IPS-NIHi7 (cell line): ENCODE measurements around the gene SYCN.

Experiments
- DNase-seq: peaks from one replicate; pipeline ENCODE4 v3.0.0; 2012; ENCODE audit warnings: mixed read lengths; ENCODE audit errors: extremely low spot score

Gene SYCN

DNA sequence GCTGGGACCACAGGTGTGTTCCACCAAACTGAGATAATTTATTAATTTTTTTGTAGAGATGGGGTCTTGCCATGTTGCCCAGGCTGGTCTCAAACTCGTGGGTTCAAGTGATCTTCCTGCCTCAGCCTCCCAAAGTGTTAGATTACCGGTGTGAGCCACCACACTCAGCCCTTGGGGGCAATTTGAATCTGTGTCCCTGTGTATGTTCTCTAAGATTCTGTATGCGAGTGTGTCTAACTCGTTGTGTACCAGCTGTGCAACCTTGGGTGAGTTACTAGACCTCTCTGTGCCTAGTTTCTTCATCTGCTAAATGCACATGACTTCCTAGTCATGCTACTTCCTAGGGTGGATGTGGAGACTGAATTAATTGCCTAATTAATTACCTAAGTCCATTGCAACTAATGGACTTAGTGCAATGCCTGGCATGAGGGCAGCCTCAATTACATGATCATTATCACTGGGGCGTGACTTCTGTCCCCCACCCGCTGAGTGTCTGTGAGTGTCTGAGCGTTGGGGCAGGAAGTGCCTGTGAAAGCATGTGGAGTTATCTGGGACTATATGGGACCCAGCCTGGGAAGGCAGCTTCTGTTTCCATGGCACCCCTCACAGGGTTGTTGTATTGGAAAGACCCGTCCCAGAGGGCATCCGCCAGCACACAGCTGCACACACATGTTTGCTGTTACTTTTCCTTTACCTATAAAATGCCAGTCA lies 9.1 kb downstream of the SYCN start:
- no peak for DNase-seq

GRCh38 chr19:39193803-39194202 lies 10.3 kb downstream of the SYCN start:
- DNase-seq, result no peak

GRCh38 chr19:39192846-39193245 lies 11.2 kb downstream of the SYCN start:
- DNase-seq, result no peak

DNA sequence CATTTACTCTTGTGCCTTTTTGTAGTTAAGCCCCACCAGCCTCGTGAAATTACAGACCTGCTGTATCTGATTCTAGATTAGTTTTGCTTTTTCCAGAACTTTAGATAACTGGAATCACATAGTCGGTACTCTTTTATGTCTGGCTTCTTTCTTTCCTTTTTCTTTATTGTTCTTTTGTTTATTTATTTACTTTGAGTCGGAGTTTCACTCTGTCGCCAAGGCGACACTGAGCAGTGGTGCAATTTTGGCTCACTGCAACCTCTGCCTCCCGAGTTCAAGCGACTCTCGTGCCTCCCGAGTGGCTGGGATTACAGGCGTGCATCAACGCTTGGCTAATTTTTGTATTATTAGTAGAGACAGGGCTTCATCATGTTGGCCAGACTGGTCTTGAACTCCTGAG lies 13.3 kb downstream of the SYCN start:
- no peak for DNase-seq

GRCh38 chr19:39188960-39189359 lies 15.1 kb downstream of the SYCN start:
- no peak for DNase-seq

DNA sequence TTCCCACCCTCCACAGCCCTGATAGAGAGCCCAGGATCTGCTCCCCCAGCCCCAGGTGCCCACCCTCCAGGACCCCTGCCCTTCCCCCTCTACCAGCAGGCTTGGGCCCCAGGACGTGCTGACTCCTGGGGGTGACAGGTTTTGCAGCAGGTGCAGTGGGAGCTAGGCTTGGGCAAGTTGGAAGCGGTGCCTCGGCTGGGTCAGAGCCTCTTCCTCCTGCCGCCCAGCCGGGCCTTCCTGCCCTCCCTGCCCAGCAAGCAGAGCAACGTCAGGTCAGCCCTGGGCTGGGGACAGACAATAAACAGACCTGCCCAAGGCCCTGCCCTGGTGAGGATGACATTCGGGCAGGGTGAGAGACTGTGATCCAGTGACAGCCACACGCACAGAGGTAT lies 16.5 kb downstream of the SYCN start:
- no peak for DNase-seq

DNA sequence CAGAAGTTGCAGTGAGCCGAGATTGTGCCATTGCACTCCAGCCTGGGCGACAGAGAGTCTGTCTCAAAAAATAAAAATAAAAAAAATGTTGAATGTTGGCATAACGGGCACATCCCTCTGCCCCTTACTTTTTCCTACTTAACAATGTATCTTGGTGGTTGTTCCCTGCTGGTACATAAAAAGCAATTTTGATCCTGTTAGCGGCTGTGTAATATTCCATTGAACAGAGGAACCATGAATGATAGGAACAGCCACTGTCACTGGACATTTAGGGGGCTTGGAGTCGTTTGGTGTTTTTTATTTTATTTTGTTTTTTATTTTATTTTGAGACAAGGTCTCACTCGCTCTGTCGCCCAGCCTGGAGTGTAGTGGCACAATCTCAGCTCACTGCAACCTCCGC lies 17.7 kb downstream of the SYCN start:
- no peak for DNase-seq

DNA sequence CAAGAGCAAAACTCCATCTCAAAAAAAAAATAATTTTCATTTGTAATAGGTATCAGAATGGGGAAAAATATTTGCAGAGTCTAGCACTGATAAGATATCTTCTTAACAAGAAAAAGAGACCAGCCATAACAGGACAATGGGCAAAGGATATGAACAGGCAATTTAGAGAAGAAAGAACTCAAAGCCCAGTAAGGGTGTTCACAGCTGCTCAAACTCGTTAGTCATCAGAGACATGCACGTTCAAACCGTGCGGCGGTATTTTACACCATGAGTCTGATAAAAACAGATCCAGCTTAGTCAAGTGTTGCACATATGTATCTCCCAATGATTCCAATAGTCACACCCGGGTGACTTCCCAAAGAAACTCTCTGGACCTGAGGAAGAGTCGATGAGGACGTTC lies 21.0 kb downstream of the SYCN start:
- DNase-seq, result no peak

- DNase-seq, result no peak
Observed at GRCh38 chr19:39182174-39182505, 21.9 kb downstream of the SYCN start.

GRCh38 chr19:39181500-39182173 lies 22.4 kb downstream of the SYCN start:
- DNase-seq, result no peak

GRCh38 chr19:39180749-39181148 lies 23.3 kb downstream of the SYCN start:
- DNase-seq, result no peak

- DNase-seq, result no peak
Observed at GRCh38 chr19:39179754-39180153, 24.3 kb downstream of the SYCN start.

- no peak for DNase-seq
Observed at GRCh38 chr19:39178296-39179006, 25.6 kb downstream of the SYCN start.

DNA sequence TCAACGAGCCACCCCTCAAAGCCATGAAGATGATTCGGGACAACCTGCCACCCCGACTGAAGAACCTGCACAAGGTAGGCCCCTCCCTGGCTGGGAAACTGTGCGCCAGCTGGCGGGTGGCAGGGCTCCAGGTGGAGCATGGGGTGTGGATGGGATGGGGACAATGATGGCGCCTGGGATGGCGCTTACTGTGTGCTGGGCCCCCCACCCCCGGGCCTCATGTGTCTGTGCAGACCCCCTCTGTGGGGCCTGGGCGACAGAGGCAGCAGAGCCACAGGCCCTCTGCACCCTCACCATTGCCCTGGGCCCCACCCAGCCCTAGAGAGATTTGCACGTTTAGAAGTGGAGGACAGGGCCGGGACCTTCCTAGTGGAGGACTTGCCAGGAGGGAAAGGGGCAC lies 26.3 kb downstream of the SYCN start:
- no peak for DNase-seq

GRCh38 chr19:39177110-39177699 lies 26.9 kb downstream of the SYCN start:
- DNase-seq, result no peak

DNA sequence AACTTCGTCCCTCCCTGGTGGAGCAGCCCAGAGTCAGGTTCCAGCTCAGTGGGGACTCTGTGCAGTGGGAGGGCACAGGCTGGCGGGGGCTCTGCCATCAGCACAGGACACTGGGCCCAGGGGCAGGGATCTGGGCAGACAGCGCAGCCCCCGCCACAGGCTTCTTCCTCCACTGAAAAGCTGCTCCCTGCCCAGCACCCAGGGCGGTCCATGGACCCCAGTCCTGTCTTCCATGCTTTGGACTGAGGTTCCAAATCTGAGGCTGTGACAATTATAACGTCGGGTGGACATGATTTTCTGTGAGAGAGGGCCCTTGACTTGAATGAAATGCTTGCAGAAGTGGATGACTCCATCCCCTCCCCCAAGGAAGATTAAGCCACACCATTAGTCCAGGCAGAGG lies 28.5 kb downstream of the SYCN start:
- no peak for DNase-seq

DNA sequence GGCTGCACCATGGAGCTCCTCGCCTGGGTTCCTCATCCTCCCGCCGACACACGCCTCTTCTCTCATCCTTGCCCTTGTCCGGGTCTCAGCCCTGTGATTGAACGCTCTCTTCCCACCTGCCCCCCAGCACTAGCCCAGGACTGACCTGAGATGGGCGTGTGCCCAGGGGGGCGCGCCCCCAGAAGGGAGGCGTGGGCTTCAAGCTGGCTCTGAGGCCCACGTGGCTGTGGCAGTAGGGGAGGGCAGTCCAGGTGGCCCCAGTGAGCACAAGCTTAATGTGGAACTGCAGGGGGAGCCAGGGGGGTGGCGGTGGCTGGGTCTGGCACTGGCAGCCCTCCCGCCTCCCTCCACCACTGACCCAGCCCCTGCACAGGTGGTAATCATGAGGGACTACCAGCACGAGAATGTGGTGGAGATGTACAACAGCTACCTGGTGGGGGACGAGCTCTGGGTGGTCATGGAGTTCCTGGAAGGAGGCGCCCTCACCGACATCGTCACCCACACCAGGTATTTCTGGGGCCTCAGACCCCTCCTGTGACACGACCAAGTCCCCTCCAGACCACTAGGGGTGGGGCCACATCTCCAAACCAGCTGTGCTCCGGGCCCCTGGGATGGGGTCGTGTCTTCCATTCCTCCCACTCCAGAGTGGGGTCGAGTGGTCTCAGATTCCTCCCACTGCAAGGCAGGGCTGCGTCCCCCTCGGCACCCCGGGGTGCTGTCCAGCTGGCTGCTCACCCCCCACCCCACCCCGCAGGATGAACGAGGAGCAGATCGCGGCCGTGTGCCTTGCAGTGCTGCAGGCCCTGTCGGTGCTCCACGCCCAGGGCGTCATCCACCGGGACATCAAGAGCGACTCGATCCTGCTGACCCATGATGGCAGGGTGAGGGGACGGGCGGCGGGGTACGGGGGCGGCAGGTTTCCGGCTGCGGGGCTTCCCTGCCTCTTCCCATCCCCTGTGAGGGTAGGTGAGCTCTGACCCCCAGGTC lies 29.2 kb downstream of the SYCN start:
- DNase-seq, result no peak

GRCh38 chr19:39174142-39174541 lies 29.9 kb downstream of the SYCN start:
- DNase-seq, result no peak

- DNase-seq, result no peak
Observed at GRCh38 chr19:39173502-39173991, 30.5 kb downstream of the SYCN start.

DNA sequence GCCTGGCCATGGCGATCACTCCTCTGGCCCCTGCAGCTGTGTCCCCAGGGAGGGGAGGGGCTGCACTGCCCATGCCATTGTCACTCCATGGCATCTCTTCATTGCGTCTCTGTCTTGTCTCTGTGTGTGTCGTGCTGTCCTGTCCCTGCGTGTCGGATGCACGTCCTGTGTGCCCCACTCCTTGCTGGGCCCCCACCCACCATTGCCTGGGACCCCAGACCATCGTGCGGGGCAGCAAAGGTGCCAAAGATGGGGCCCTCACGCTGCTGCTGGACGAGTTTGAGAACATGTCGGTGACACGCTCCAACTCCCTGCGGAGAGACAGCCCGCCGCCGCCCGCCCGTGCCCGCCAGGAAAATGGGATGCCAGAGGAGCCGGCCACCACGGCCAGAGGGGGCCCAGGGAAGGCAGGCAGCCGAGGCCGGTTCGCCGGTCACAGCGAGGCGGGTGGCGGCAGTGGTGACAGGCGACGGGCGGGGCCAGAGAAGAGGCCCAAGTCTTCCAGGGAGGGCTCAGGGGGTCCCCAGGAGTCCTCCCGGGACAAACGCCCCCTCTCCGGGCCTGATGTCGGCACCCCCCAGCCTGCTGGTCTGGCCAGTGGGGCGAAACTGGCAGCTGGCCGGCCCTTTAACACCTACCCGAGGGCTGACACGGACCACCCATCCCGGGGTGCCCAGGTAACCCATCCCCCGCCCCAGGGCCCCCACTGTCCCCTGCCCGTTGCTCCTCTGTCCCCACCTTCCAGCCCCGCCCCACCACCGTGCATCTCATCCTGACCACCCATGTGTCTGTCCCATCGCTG lies 31.2 kb downstream of the SYCN start:
- no peak for DNase-seq
